ENCODE measurements around the gene HBM.
"Not testable (repeated sequence)": the region's sequence is repeated elsewhere in the genome, so short reads cannot be mapped to it uniquely, and the experiment has no call there.

GRCh38 chr16:173928-174769 is 8.4 kb downstream of the HBM start:
- TF ChIP-seq CTCF (tag by site-specific recombination; IDR thresholded peaks at IDR 0.05); MYNN (tag by site-specific recombination; IDR thresholded peaks at IDR 0.05; ENCODE audit: borderline replicate concordance); ZBTB7A (tag by site-specific recombination; IDR thresholded peaks at IDR 0.05; ENCODE audit: low read depth); ZNF311 (tag by site-specific recombination; IDR thresholded peaks at IDR 0.05; ENCODE audit: borderline replicate concordance); PRDM1 (tag by site-specific recombination; IDR thresholded peaks at IDR 0.05); ZNF175 (tag by site-specific recombination; IDR thresholded peaks at IDR 0.05); ZNF37A (tag by site-specific recombination; IDR thresholded peaks at IDR 0.05); ZNF121 (tag by site-specific recombination; IDR thresholded peaks at IDR 0.05): not testable (repeated sequence)
- peak; percentile 61 for TF ChIP-seq GLIS1 (tag by site-specific recombination; IDR thresholded peaks at IDR 0.05)

Measured in HEK293 (cell line).